Measurements from ENCODE around the gene NUP210L. TPM values are rescaled to one million over a fixed set of nuclear protein-coding genes. Genes with fewer than 3 reads are reported as not detected.

The NUP210L gene
- total RNA-seq, 1 donor, result under 0.01 TPM

- H3K4me2 ChIP-seq (ENCODE audit: insufficient read depth, low read length), result peak within 1 kb of the TSS; percentile 83
- TF ChIP-seq CTCF (IDR thresholded peaks at IDR 0.05; ENCODE audit: extremely low read depth, low read depth, low read length), result no peak
- peak; percentile 98 for DNase-seq (ENCODE audit: insufficient read length, low spot score, missing footprints)
Observed at GRCh38 chr1:153990468-153991150, 164.3 kb downstream of the NUP210L start, which contains the start of gene RPS27. Gene RPS27 (plus strand): TSS chr1:153990762. CDS start chr1:153990797, 35 bp downstream.

GRCh38 chr1:153987621-153988020, 167.3 kb downstream of the NUP210L start:
- Histone ChIP-seq H3K36me3 (ENCODE audit: insufficient read depth, low read length) (peaks cover 26% of the 10 kb centered on the region), H3K4me3 (ENCODE audit: insufficient read depth, low read length) (no peak overlapping the region), H4K20me1 (ENCODE audit: insufficient read depth, low read length) (peaks cover 17% of the 10 kb centered on the region), H3K27me3 (ENCODE audit: insufficient read depth, low read length) (no peaks in the 10 kb centered on the region), H3K4me2 (ENCODE audit: insufficient read depth, low read length) (no peak overlapping the region), H2AFZ (ENCODE audit: low read length) (no peak overlapping the region), H3K79me2 (ENCODE audit: insufficient read depth, low read length) (peaks cover 44% of the 10 kb centered on the region), H3K9me3 (ENCODE audit: low read depth, low read length) (no peaks in the 10 kb centered on the region), H3K4me1 (ENCODE audit: insufficient read depth, low read length) (peaks cover 33% of the 10 kb centered on the region), H3K27ac (ENCODE audit: low read depth, low read length) (no peak overlapping the region)
- TF ChIP-seq CTCF (IDR thresholded peaks at IDR 0.05; ENCODE audit: extremely low read depth, low read depth, low read length), result no peak
- no peak for DNase-seq (ENCODE audit: insufficient read length, low spot score, missing footprints)

More at GRCh38 chr1:153990468-153991150, 164.3 kb downstream of the NUP210L start, which contains the start of gene RPS27:
- H3K4me3 ChIP-seq (ENCODE audit: insufficient read depth, low read length), result peak within 1 kb of the TSS; percentile 96
- peaks cover 21% of the 10 kb centered on the region for H3K79me2 ChIP-seq (ENCODE audit: insufficient read depth, low read length)
- H3K27ac ChIP-seq (ENCODE audit: low read depth, low read length), result peak within 1 kb of the TSS; percentile 99
- H3K36me3 ChIP-seq (ENCODE audit: insufficient read depth, low read length), result peaks cover 26% of the 10 kb centered on the region
- peaks cover 22% of the 10 kb centered on the region for H3K4me1 ChIP-seq (ENCODE audit: insufficient read depth, low read length)
- H2AFZ ChIP-seq (ENCODE audit: low read length), result peak within 1 kb of the TSS; percentile 97
- H4K20me1 ChIP-seq (ENCODE audit: insufficient read depth, low read length), result peaks cover 10% of the 10 kb centered on the region
- H3K9me3 ChIP-seq (ENCODE audit: low read depth, low read length), result no peaks in the 10 kb centered on the region
- H3K27me3 ChIP-seq (ENCODE audit: insufficient read depth, low read length), result no peaks in the 10 kb centered on the region

DNA sequence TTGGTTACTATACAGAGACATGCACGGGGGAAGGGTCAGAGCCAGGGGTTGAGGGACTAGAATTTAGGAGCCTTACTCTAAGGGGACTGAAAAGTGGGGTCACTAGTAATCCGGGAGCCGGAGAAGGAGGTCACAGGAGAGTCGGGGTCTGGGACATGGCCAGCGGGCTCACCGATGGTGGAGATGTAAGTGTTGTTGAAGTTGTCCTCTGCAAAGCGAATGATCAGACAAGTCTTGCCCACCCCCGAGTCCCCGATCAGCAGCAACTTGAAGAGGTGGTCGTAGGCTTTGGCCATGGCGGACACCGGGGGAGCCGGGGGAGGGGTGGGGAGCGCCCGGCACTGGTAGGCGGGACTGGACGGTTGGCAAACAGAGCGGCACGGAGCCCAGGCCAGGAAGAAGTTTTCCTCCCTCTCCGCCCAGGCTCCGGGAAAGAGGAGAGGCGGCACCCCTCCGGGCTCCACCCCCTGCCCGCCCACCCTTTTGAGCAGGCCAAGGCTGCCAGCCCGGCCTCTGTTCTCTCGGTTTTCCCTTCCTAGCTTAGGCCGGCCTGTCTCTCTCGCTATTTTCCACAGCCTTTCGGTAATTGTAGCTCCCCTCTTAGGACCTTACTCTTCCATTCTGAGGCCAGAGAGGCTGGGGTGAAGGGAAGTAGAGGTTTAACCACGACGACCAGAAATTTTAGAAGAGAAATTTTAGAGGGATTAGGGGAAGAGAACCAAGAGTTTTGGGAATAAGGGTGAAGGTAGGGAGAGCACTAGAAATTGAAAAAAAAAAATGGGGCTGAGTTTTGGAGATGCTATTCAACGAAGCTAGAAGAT, 168.7 kb downstream of the NUP210L start, which contains the start of gene RAB13:
RAB13 (minus strand) TSS at position 399 of the 821 bp plus-strand sequence; CDS start at position 296, 103 bp downstream.
- Histone ChIP-seq H3K9me3 (ENCODE audit: low read depth, low read length) (no peaks in the 10 kb centered on the region), H3K4me1 (ENCODE audit: insufficient read depth, low read length) (peaks cover 22% of the 10 kb centered on the region), H3K27ac (ENCODE audit: low read depth, low read length) (peak within 1 kb of the TSS; percentile 82), H3K4me3 (ENCODE audit: insufficient read depth, low read length) (peak within 1 kb of the TSS; percentile 90), H3K36me3 (ENCODE audit: insufficient read depth, low read length) (peaks cover 27% of the 10 kb centered on the region), H3K4me2 (ENCODE audit: insufficient read depth, low read length) (peak within 1 kb of the TSS; percentile 99), H4K20me1 (ENCODE audit: insufficient read depth, low read length) (peaks cover 9% of the 10 kb centered on the region), H3K27me3 (ENCODE audit: insufficient read depth, low read length) (no peaks in the 10 kb centered on the region), H2AFZ (ENCODE audit: low read length) (peak within 1 kb of the TSS; percentile 90), H3K79me2 (ENCODE audit: insufficient read depth, low read length) (peaks cover 35% of the 10 kb centered on the region)
- TF ChIP-seq CTCF (IDR thresholded peaks at IDR 0.05; ENCODE audit: extremely low read depth, low read depth, low read length), result no peak
- DNase-seq (ENCODE audit: insufficient read length, low spot score, missing footprints), result peak; percentile 96

All from osteoblast (primary cell).